Measurements from ENCODE around the gene MAPK6. TPM values are rescaled to one million over a fixed set of nuclear protein-coding genes. Genes with fewer than 3 reads are reported as not detected.

MAPK6 gene
- total and polyA plus RNA-seq, 9 of the 15 experiments (the other 6 are each of a cell fraction or from before 2014, with no cell fraction given): 28.5 to 97.1 (median 74.0) TPM

DNA sequence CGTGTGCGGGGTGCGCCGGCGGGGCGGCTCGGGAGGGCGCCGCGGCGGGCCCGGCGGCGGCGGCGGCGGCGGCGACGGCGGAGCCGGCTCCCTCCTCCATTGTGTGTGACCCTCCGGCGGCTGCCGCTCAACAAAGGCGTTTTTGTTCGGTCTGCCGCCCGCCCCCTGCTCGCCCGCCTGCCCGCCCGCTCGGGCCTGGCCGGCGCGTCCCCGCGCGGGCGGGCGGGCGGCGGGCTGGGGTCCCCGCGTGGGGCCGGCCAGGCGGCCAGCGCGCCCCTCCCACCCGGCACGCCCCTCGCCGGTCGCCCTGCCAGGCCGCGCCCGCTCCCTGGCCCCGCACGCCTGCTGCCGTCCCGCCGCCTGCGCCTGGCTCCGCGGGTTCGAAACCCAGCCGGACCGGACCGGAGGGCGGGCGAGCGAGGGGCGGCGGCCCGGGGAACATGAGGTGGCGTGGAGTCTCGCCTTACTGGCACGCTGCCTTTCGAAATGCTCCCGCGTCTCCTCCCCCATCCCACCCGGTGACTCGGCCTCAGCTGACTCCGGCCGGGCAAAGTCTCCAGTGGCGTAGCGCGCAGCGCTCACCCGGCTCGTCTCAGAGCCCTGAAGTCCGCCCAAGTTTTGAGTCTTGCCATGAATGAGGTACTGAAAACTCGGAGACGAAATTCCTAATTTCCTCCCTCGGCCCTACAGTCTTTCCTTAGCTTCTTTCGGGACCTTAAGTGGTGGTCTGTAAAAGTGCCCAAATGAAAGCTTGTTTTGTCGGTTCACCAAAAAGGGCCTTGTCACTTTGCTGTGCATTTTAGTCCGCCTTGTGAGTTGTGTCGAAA is 588 bp downstream of the MAPK6 start (continued):
- TF ChIP-seq ZNF668 (CRISPR knock-in tag; IDR thresholded peaks at IDR 0.05) (no peak), GATA2 (CRISPR knock-in tag; IDR thresholded peaks at IDR 0.05) (no peak), ZNF830 (CRISPR knock-in tag; IDR thresholded peaks at IDR 0.05) (no peak), ZNF717 (CRISPR knock-in tag; IDR thresholded peaks at IDR 0.05) (no peak), ZBTB7A (IDR thresholded peaks at IDR 0.05; ENCODE audit: borderline replicate concordance, control insufficient read depth, low read depth, low read length) (peak; percentile 81; the same call in 1 of the 2 replicates), SMAD4 (CRISPR knock-in tag; conservative IDR thresholded peaks at IDR 0.05) (peak; percentile 58), KLF10 (CRISPR knock-in tag; IDR thresholded peaks at IDR 0.05) (no peak), NR1H2 (CRISPR knock-in tag; IDR thresholded peaks at IDR 0.05) (no peak), LARP7 (IDR thresholded peaks at IDR 0.05) (no peak), CHD4 (IDR thresholded peaks at IDR 0.05; ENCODE audit: insufficient read depth, insufficient replicate concordance, low read depth, low read length, poor library complexity, severe bottlenecking) (no peak), PCBP2 (IDR thresholded peaks at IDR 0.05; ENCODE audit: low read depth, low read length, poor library complexity, severe bottlenecking) (no peak), GTF2A2 (tag; IDR thresholded peaks at IDR 0.05) (no peak), JUNB (CRISPR knock-in tag; conservative IDR thresholded peaks at IDR 0.05) (no peak), ZSCAN29 (IDR thresholded peaks at IDR 0.05) (no peak), RB1 (IDR thresholded peaks at IDR 0.05; ENCODE audit: low read depth) (peak; percentile 75), NONO (IDR thresholded peaks at IDR 0.05; ENCODE audit: low read depth in 2 of 2, low read length in 1 of 2) (0 out of 4 replicates have a peak, but pooled peaks of 1 of the 2 experiments have one; percentile 25), ZNF75A (CRISPR knock-in tag; IDR thresholded peaks at IDR 0.05) (no peak), CCAR2 (IDR thresholded peaks at IDR 0.05; ENCODE audit: low read depth, low read length) (no peak), PHTF2 (CRISPR knock-in tag; IDR thresholded peaks at IDR 0.05) (no peak), ZNF586 (CRISPR knock-in tag; conservative IDR thresholded peaks at IDR 0.05) (no peak), TBP (optimal IDR thresholded peaks at IDR 0.05; ENCODE audit: low read depth, low read length) (peak; percentile 40), CBFA2T3 (IDR thresholded peaks at IDR 0.05) (no peak), ZKSCAN8 (CRISPR knock-in tag; IDR thresholded peaks at IDR 0.05) (no peak), SREBF2 (CRISPR knock-in tag; IDR thresholded peaks at IDR 0.05) (no peak)
- TF ChIP-seq, protein P1, sequence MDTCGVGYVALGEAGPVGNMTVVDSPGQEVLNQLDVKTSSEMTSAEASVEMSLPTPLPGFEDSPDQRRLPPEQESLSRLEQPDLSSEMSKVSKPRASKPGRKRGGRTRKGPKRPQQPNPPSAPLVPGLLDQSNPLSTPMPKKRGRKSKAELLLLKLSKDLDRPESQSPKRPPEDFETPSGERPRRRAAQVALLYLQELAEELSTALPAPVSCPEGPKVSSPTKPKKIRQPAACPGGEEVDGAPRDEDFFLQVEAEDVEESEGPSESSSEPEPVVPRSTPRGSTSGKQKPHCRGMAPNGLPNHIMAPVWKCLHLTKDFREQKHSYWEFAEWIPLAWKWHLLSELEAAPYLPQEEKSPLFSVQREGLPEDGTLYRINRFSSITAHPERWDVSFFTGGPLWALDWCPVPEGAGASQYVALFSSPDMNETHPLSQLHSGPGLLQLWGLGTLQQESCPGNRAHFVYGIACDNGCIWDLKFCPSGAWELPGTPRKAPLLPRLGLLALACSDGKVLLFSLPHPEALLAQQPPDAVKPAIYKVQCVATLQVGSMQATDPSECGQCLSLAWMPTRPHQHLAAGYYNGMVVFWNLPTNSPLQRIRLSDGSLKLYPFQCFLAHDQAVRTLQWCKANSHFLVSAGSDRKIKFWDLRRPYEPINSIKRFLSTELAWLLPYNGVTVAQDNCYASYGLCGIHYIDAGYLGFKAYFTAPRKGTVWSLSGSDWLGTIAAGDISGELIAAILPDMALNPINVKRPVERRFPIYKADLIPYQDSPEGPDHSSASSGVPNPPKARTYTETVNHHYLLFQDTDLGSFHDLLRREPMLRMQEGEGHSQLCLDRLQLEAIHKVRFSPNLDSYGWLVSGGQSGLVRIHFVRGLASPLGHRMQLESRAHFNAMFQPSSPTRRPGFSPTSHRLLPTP (IDR thresholded peaks at IDR 0.05; ENCODE audit: borderline replicate concordance, extremely low read depth, insufficient read length): peak; percentile 89
- TF ChIP-seq, protein P2, sequence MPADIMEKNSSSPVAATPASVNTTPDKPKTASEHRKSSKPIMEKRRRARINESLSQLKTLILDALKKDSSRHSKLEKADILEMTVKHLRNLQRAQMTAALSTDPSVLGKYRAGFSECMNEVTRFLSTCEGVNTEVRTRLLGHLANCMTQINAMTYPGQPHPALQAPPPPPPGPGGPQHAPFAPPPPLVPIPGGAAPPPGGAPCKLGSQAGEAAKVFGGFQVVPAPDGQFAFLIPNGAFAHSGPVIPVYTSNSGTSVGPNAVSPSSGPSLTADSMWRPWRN (IDR thresholded peaks at IDR 0.05; ENCODE audit: low read depth): no peak
- TF ChIP-seq, protein P3, sequence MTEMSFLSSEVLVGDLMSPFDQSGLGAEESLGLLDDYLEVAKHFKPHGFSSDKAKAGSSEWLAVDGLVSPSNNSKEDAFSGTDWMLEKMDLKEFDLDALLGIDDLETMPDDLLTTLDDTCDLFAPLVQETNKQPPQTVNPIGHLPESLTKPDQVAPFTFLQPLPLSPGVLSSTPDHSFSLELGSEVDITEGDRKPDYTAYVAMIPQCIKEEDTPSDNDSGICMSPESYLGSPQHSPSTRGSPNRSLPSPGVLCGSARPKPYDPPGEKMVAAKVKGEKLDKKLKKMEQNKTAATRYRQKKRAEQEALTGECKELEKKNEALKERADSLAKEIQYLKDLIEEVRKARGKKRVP (CRISPR knock-in tag; IDR thresholded peaks at IDR 0.05): no peak

All from K562 (cell line).